Testis (tissue), 3 donors: Measurements from ENCODE around the gene NASP. TPM values are rescaled to one million over a fixed set of nuclear protein-coding genes. Genes with fewer than 3 reads are reported as not detected.

Experiments used
- DNase-seq: peaks from one replicate; pipeline ENCODE4 v3.0.0-alpha.2; 2019
- H3K27ac ChIP-seq, 2 donors: fragments of 200-600 bp; sonication (generic); one replicate each; pipeline ENCODE4 v1.5.1; 2019
- H3K27me3 ChIP-seq: fragments of 200-600 bp; sonication (generic); one replicate; pipeline ENCODE4 v1.5.1; 2019
- H3K36me3 ChIP-seq: fragments of 200-600 bp; sonication (generic); one replicate; pipeline ENCODE4 v1.5.1; 2017; ENCODE audit warnings: low read depth; ENCODE audit errors: missing control alignments
- H3K4me1 ChIP-seq: fragments of 200-600 bp; sonication (generic); one replicate; pipeline ENCODE4 v1.5.1; 2019
- H3K4me3 ChIP-seq, 2 donors: fragments of 200-600 bp; sonication (generic); one replicate each; pipeline ENCODE4 v1.5.1; 2017 to 2019
- H3K9me3 ChIP-seq: fragments of 200-600 bp; sonication (generic); one replicate; pipeline ENCODE4 v1.5.1; 2017
- CTCF ChIP-seq, 3 experiments: fragments of 450-650 bp in 2 of 3; fragments of 200-600 bp in 1 of 3; sonication (generic) in 1 of 3; IDR thresholded peaks; one replicate each; pipeline ENCODE4 v1.5.1; 2016 to 2019; ENCODE audit warnings: antibody characterized with exemption in 3 of 3, mild to moderate bottlenecking in 2 of 3, moderate library complexity in 1 of 3
- POLR2A ChIP-seq: fragments of 450-650 bp; IDR thresholded peaks from one replicate; pipeline ENCODE4 v1.6.1; 2017; ENCODE audit warnings: antibody characterized with exemption, mild to moderate bottlenecking, moderate library complexity
- WGBS, 2 donors: methylation state at CpG; one replicate each; pipeline ENCODE4 v1.1.5; 2018; 5-methylcytosine and 5-hydroxymethylcytosine counted together
- intact Hi-C: fragments of 100-400 bp; cut with DNase I; formaldehyde crosslinking; loops from one replicate; pipeline ENCODE4 v1.15.1; 2023; ENCODE audit warnings: low total_unique reads
- polyA plus RNA-seq: library from polyadenylated mRNA; stranded (reverse); fragments of 350-450 nt; fragmentation: Illumina TruSeq; extraction: RNeasy Lipid Tissue Mini Kit (QIAGEN cat#74804); gene quantifications from one replicate; pipeline ENCODE4 v1.2.3, GENCODE V29; 2014; ENCODE audit warnings: low read depth, low replicate concordance; ENCODE audit not compliant: insufficient read depth
- total RNA-seq, 2 donors: library from RNA; depleted of rRNA; stranded (reverse); fragments of >200 nt; gene quantifications; one replicate each; pipeline ENCODE4 v1.2.3, GENCODE V29; 2016

Gene NASP
- total and polyA plus RNA-seq, 3 donors from 2014 or later = 184 to 206 (median 194) TPM

DNA sequence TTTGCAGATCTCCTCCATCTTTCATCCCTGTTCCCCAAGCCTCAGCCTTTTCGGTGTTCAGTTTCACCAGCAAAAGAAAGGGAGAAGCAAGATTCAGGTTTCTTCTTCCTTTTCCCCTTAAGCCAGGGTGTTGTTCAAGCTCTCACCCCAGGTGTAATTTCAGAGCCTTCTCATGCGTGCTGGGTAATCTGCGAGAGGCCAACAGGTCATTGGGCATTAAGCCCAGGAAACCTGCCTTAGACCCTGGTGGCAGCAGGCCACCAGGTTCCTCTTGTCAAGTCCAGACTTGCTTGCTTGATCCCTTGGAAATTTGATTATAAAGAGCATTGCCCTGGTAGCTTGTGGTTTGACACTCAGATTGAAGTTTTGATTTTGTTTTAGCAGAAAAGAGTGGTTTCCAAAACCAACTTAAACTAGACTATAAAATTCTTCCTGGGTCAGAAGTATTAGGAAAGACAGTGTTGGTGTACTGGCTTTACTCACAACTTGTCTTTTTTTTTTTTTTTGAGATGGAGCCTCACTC lies 26.4 kb upstream of the NASP start:
- H3K27ac ChIP-seq = no peak overlapping the region
- 64 to 73% methylated on average over 3 of the region's 3 CpGs for WGBS, 2 donors
- no peak for TF ChIP-seq CTCF (IDR thresholded peaks at IDR 0.05)
- no peak for TF ChIP-seq POLR2A
- no peaks in the 10 kb centered on the region for H3K27me3 ChIP-seq
- H3K9me3 ChIP-seq = no peaks in the 10 kb centered on the region
- no peak for DNase-seq
- no peaks in the 10 kb centered on the region for H3K4me1 ChIP-seq
- intact Hi-C loops = no loop called here
- no peaks in the 10 kb centered on the region for H3K36me3 ChIP-seq
- H3K4me3 ChIP-seq = no peak overlapping the region

- 53 to 85% methylated on average over 2 of the region's 2 CpGs for WGBS, 2 donors
- no peaks in the 10 kb centered on the region for H3K9me3 ChIP-seq
- H3K36me3 ChIP-seq = no peaks in the 10 kb centered on the region
- no peaks in the 10 kb centered on the region for H3K27me3 ChIP-seq
- no peaks in the 10 kb centered on the region for H3K4me1 ChIP-seq
- intact Hi-C loops = loop anchor here (10.0 kb wide), 1 partner anchor 49 kb away; no protein-coding TSS in a partner anchor
- H3K27ac ChIP-seq = no peak overlapping the region
- no peak for DNase-seq
- no peak overlapping the region for H3K4me3 ChIP-seq
- no peak for TF ChIP-seq CTCF (IDR thresholded peaks at IDR 0.05)
- no peak for TF ChIP-seq POLR2A
These were observed 20.0 kb upstream of the NASP start for GRCh38 chr1:45563843-45564242.

DNA sequence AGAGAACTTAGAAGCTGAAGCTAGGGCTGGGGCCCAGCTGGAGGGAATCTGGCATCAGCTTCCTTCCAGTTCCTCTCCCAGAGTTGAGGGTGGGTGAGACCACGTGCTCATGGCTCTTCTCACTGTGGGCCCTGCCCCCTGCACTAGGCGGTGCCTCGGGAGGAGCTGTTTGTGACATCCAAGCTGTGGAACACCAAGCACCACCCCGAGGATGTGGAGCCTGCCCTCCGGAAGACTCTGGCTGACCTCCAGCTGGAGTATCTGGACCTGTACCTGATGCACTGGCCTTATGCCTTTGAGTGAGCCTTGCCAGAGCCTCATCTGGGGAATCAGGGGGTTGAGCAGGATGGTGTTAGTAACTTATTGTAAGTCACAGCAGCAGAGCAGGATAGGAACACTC lies 17.1 kb upstream of the NASP start:
- Histone ChIP-seq H3K36me3 (no peaks in the 10 kb centered on the region), H3K4me3 (no peak overlapping the region), H3K27me3 (no peaks in the 10 kb centered on the region), H3K4me1 (no peaks in the 10 kb centered on the region), H3K27ac (peak overlapping the region in 1 of 2 donors; percentile 51), H3K9me3 (no peaks in the 10 kb centered on the region)
- 36 to 83% methylated on average over 1 to 5 of the region's 5 CpGs for WGBS, 2 donors
- DNase-seq = peak; percentile 69
- no peak for TF ChIP-seq CTCF (IDR thresholded peaks at IDR 0.05)
- intact Hi-C loops = loop anchor here (10.0 kb wide), 1 partner anchor 52 kb away; no protein-coding TSS in a partner anchor

GRCh38 chr1:45567911-45568310 lies 15.9 kb upstream of the NASP start:
- TF ChIP-seq CTCF (IDR thresholded peaks at IDR 0.05) = no peak
- TF ChIP-seq POLR2A = no peak
- H3K27me3 ChIP-seq = no peaks in the 10 kb centered on the region
- no peaks in the 10 kb centered on the region for H3K36me3 ChIP-seq
- no peak overlapping the region for H3K4me3 ChIP-seq
- intact Hi-C loops = loop anchor here (10.0 kb wide), 1 partner anchor 53 kb away; no protein-coding TSS in a partner anchor
- no peaks in the 10 kb centered on the region for H3K9me3 ChIP-seq
- DNase-seq = no peak
- H3K4me1 ChIP-seq = no peaks in the 10 kb centered on the region
- WGBS, 2 donors = 91 to 94% methylated on average over 7 of the region's 7 CpGs
- no peak overlapping the region for H3K27ac ChIP-seq

DNA sequence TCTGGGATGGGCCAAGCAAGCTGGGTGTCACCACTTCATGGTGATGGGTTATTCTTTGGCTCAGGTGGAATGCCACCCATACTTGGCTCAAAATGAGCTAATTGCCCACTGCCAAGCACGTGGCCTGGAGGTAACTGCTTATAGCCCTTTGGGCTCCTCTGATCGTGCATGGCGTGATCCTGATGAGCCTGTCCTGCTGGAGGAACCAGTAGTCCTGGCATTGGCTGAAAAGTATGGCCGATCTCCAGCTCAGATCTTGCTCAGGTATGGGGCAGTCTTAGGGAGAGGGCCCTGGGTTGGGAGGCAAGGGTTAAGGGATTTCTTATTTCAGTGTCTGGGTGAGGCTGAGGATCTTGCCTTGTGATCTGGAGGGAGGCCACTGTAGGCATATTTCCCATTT lies 15.4 kb upstream of the NASP start:
- Histone ChIP-seq H3K27me3 (no peaks in the 10 kb centered on the region), H3K4me1 (no peaks in the 10 kb centered on the region), H3K9me3 (no peaks in the 10 kb centered on the region), H3K27ac (no peak overlapping the region), H3K36me3 (no peaks in the 10 kb centered on the region), H3K4me3 (no peak overlapping the region)
- no peak for TF ChIP-seq POLR2A
- WGBS, 2 donors = 80 to 84% methylated on average over 3 to 4 of the region's 4 CpGs
- DNase-seq = no peak
- intact Hi-C loops = loop anchor here (10.0 kb wide), 1 partner anchor 54 kb away; no protein-coding TSS in a partner anchor
